GM18951 (cell line): ENCODE data around the gene SEC31A.

Source experiments
- POLR2A ChIP-seq: IDR thresholded peaks from 4 replicates; pipeline ENCODE4 v1.6.1; 2011; ENCODE audit warnings: mild to moderate bottlenecking; ENCODE audit not compliant: insufficient read length, insufficient read depth; ENCODE audit errors: extremely low read depth
- in situ Hi-C: fragments of 300-500 bp; cut with MboI; formaldehyde crosslinking; loops from one replicate; pipeline ENCODE4 v1.12.0; 2022; ENCODE audit warnings: low sequenced_read_pairs, mixed read lengths, inconsistent platforms; ENCODE audit not compliant: unreplicated experiment

The SEC31A gene

GRCh38 chr4:82810176-82810575, 80.8 kb downstream of the SEC31A start:
- no peak for TF ChIP-seq POLR2A
- in situ Hi-C loops: no loop called here

GRCh38 chr4:82809619-82810018, 81.3 kb downstream of the SEC31A start:
- in situ Hi-C loops: no loop called here
- TF ChIP-seq POLR2A: no peak

- in situ Hi-C loops: no loop called here
- TF ChIP-seq POLR2A: no peak
Observed at GRCh38 chr4:82803746-82804145, 87.2 kb downstream of the SEC31A start.

DNA sequence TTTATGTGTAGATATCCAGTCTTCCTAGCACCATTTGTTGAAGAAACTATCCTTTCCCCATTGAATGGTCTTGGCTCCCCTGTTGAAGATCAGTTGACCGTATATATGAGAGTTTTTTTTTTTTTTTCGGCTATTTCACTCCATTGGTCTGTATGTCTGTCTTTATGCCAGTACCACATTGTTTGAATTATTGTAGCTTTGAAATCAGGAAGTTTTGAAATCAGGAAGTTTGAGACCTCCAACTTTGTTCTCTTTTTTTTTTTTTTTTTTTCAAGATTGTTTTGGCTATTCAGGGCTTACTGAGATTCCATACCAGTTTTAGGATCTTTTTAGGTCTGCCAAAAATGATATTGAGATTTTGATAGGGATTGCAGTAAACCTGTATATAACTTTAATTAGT, 88.0 kb downstream of the SEC31A start:
- TF ChIP-seq POLR2A: no peak
- in situ Hi-C loops: no loop called here

DNA sequence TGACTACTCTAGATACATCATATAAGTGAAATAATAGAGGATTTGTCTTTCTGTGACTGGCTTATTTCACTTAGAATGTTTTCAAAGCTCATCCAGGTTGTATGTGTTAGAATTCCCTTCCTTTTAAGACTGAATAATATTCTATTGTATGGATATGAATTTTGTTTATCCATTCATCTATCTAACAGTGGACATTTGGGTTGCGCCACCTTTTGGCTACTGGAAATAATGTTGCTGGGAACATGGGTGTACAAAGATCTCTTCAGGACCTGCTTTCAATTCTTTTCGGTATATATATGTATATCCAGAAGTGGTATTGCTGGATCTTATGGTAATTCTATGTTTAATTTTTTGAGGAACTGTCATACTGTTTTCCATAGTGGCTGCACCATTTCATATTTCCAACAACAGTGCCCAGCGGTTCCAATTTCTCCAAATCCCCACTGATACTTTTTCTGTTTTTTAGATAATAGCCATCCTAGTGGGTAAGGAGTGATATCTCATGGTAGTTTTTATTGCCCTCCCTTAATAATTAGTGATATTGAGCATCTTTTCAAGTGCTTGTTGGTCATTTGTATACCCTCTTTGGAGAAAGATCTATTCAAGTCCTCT, 88.9 kb downstream of the SEC31A start:
- in situ Hi-C loops: no loop called here
- no peak for TF ChIP-seq POLR2A

DNA sequence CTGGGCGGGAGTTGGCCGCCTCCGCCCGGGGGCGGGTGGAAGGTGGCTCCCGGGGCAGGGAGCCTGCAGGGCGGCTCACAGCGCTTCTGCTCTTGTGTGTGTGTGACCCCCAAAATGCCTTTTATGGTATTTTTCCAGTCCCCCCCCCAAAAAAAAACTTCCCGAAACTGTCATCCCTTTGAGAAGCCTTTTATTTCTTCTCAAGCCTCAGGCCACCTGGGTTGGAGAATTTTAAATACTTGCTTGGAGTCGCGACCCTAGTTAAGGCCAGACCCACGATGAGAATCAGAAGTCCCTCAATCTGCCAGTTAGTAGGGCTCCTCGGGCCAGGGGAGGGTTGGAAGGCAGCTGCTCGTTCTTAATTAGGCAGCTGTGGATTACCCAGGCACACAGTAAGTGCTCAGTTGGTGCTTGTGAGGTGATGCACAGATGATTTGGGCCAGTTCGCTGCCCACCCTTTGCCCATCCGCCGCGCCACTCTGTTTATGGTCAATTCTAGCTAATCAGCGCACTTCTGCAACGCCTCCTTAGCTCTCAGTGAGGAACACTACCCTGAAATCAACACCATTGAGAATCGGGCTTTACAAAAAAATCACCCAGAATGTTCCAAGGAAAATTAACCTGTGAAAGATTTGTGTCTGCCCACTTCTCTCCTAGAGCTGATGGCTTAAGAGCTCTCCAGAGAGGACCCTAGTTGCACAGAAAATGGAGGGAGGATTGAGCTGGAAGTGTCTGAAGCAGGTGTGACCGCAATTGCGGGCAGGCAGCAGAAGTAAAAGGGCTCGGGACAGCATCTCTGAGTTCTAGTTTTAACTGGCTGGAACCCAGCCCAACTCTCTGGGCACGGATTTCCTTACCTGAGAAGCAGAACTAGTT, 91.7 kb downstream of the SEC31A start:
- in situ Hi-C loops: no loop called here
- no peak for TF ChIP-seq POLR2A

- in situ Hi-C loops: no loop called here
- no peak for TF ChIP-seq POLR2A
Observed at GRCh38 chr4:82798168-82799005, 92.6 kb downstream of the SEC31A start, which contains the start of gene SCD5. SCD5 (minus strand) TSS chr4:82798796; CDS start chr4:82798537, 259 bp downstream.

DNA sequence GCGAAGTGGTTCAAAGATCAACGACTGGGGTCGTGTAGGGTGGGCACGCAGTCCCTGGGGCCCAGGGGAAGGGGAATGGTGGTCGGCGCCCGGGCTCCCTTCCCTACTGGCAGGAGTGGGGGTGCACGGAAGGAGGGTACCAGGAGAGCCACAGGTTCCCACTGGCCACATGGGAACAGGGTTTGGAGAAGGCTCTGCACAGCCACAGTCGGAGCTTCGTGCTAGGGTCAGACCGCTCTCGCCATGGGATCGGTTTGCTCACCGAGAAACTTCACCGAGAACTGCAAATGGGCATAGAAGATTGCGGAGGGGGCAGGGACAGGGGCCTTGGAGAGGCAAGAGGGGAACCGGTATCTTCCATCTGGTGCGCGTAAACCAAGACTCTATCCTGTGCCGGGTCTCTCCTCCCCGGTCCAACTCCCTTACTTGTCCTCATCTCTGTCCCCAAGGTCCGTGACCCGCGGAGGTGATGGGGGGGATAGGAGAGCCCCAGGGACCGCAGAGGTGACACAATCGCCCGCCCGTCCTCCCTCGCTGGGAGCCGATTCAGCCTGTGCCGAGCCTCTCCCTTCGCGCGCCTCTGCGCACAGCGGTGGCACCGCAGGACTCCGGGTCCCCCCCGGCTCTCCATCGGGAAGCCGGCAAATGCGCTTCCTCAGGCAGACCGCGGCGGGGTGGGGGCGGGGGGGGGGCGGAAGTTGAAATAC, 93.4 kb downstream of the SEC31A start:
- TF ChIP-seq POLR2A: no peak
- in situ Hi-C loops: no loop called here

DNA sequence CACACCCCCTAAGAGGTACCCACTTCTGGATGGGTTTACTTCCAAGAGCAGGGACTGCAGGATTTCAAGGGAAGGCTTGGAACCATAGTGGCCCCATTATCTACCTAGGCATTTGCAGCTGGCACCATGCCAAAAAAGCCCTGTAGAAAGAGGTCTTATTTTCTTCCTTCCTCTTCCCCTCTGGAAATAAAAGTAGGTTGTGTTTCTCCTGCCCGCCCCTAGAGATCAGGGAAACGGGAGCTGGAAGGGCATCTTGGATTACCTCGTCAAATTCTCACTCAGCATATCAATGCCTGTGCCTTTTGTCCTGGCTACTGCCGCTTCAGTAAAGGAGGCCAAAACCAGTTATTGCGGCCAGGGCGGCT, 93.9 kb downstream of the SEC31A start:
- in situ Hi-C loops: no loop called here
- no peak for TF ChIP-seq POLR2A

DNA sequence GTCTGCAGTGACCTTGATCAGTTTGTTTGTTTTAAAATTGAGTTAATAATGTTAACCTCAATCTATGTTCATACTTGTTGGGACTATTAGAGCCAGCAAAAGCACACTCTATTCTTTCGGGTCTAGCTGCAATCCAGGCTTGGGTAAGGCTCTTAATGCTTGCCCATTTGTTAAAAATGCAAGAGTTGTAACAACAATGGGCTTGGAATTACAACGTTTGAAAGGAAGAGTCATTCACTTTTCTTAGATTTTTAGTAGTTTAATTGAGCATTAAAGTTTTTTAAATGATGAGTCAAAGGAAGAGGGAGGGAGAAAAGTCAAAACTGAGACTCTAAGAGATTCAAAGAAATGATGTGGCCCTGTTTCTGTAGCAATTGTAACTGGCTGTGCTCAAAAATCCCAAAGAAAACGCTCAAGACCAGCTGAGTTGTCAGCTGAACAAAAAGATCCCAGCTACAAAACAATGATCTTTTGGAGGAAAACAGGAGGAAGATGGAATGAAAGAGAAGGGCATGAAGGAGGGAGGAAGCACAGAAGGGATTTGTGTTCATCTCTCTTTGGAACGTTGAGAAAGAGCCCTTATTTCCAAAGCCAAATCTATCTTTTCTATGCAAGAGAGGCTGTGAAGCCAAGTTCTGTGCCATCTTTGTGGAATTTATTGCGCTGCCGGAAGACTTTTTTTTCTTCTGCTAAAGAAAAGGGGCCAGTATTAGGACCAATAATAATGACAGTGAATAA, 97.9 kb downstream of the SEC31A start:
- TF ChIP-seq POLR2A: no peak
- in situ Hi-C loops: no loop called here

DNA sequence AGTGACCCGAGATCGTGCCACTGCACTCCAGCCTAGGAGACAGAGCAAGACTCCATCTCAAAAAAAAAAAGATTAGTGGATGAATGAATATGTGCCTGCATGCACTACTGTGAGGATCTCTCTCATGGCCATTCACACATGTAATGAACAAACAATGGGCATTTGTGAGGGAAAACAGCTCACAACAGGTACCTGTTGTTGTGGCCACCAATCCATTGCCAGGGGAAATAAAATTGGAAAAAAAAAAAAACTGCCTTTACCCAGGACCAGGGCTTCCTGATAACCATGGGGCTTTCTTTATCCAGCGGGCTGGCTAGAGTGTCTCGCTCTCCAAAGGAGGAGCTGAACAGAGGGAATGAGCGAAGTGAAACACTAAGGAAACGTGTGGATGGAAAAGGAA, 99.8 kb downstream of the SEC31A start:
- no peak for TF ChIP-seq POLR2A
- in situ Hi-C loops: no loop called here

- no peak for TF ChIP-seq POLR2A
- in situ Hi-C loops: no loop called here
Observed at GRCh38 chr4:82790060-82790660, 100.8 kb downstream of the SEC31A start.
